ENCODE results near the gene INAFM1.
"Not testable (repeated sequence)": the region's sequence is repeated elsewhere in the genome, so short reads cannot be mapped to it uniquely, and the experiment has no call there.

The INAFM1 gene

DNA sequence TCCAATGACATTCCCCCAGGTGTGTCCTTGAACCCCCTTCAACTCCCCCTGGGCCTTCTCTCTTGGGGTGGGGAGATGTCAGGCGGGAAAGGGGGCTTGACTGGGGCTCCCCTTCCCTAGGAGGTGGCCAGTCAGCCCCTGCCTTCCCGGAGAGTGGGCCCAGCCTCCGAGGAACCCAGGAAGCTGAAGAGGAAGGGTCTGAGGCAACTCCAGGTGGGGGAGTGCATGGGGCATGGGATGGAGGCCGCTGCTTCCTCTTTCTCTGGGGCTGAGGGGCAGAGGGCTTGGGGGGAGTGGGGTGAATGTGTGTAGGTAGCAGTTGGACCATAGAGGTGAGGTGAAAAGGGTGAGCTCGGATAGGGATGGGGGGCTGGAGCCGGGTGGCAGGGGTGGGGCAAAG lies 2.7 kb upstream of the INAFM1 start:
- DNase-seq: no peak

GRCh38 chr19:47272448-47273312 lies 2.0 kb upstream of the INAFM1 start:
- DNase-seq: no peak

GRCh38 chr19:47273313-47274070 lies 1.2 kb upstream of the INAFM1 start:
- peak; percentile 94 for DNase-seq

DNA sequence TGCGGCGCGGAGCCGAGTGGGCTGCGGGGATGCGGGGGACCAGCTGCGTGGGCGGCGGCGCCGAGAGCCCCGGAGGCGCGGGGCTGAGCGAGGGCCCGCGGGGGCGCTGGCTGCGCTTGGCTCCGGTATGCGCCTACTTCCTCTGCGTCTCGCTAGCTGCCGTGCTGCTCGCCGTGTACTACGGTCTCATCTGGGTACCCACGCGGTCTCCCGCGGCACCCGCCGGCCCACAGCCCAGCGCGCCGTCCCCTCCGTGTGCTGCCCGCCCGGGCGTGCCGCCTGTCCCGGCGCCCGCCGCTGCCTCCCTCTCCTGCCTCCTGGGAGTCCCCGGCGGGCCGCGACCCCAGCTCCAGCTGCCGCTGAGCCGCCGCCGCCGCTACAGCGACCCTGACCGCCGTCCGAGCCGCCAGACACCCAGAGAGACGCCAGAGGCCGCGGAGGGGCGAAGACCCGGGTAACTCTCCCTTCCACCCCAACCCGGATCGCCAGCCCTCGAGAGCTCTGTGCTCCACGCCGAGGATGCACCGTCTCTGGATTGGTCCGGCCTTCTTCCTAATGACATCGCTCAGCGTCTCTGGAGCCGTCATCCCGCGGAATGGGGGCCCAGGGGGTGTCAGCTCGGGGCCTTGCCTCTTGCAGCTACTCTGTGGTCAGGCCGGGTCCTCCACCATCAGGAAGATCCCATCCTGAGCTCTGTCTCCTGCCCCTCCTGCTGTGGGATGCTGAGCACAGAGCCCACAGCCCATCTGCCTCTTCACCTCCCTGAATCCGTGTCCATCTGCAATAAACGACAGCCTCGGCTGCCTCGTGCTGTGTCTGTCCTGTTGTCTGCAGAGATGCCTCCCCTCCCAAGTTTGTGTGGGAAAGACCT lies 441 bp downstream of the INAFM1 start:
- no peak for DNase-seq

- DNase-seq: no peak
Observed at GRCh38 chr19:47275791-47276461, 1.2 kb downstream of the INAFM1 start.

DNA sequence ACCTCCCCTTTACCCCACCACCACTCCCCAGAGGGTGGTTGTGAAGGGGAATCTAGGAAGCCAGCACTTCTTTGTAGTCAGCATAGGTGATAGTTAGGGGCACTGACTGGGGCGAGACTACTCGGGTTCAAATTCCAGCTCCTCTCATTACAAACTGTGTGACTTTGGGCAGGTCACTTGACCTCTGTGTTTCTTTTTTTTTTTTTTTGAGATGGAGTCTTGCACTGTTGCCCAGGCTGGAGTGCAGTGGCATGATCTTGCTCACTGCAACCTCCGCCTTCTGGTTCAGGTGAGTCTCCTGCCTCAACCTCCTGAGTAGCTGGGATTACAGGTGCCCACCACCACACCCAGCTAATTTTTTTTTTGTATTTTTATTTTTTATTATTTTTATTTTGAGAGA lies 1.8 kb downstream of the INAFM1 start:
- not testable (repeated sequence) for DNase-seq

DNA sequence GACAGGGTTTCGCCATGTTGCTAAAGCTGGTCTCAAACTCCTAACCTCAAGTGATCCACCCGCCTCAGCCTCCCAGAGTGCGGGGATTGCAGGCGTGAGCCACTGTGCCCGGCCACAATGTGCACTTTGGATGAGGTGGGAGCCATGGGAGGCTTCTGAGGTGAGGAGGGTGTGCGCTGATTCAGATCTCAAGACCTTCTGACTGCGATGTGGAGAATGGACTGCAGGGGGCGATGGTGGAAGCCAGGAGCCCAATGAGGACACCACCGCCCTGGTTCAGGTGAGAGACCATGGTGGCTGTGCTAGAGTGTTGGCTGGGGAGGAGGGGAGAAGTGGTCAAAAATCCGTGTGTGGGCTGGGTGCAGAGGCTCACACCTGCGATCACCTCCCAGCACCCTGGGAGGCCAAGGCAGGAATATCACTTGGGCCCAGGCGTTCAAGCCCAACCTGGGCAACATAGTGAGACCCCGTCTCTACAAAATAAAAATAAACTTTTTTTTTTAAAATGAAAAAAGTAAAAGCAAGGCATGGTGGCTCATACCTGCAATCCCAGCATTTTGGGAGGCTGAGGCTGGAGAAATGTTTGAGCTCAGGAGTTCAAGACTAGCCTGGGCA lies 5.6 kb downstream of the INAFM1 start:
- DNase-seq: peak; percentile 54

DNA sequence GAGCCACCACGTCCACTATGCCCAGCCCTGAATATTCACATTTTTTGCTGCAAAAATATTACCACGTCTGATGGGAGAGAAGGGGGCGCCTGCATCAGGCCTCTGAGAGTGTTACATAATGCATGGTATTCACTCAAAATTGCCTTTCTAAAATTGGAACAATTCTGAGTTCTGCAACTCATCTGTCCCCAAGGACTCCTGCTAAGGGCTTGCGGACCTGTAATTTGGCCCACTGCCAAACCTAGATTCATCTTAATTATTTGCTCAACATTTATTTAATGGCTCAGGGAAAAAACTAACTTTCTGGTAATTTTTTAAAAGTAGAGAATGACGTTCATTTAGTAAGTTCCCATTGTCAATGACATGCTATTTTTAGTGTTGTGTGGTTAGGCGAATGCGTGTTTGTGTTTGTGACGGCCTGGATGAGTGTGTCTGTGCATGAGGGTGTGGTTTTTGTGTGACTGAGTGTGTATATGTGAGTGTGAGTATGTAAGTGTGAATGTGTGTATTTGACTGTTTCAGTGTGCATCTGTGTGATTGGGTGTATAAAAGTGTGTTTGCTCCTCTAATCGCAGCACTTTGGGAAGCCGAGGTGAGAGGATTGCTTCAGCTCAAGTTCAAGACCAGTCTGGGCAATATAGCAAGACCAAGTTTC lies 8.8 kb downstream of the INAFM1 start:
- DNase-seq: no peak

DNA sequence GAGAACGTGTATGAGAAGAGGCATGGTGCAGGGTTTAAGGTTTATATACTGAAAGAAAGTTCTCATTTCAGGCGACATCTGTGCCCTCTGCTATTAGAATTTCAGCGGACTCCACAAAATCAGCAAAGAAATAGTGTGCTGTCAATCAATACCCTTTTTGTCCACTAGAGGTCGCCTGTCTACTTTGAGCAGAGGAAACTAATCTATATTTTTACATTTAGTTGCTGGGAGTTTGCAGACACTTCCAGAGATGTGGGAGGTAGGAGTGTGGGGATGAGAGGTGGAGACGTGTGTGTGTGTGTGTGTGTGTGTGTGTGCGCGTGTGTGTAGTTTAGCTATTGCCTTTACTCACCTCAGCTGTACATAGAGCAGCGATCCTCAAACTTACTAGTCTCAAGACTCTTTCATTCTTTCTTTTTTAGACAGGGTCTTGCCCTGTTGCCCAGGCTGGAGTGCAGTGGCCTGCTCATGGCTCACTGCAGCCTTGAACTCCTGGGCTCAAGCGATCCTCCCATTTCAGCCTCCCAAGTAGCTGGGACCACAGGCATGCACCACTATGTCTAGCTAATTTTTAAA lies 9.7 kb downstream of the INAFM1 start:
- peak; percentile 77 for DNase-seq

- DNase-seq: peak; percentile 94
Observed at GRCh38 chr19:47296036-47296435, 21.4 kb downstream of the INAFM1 start.

DNA sequence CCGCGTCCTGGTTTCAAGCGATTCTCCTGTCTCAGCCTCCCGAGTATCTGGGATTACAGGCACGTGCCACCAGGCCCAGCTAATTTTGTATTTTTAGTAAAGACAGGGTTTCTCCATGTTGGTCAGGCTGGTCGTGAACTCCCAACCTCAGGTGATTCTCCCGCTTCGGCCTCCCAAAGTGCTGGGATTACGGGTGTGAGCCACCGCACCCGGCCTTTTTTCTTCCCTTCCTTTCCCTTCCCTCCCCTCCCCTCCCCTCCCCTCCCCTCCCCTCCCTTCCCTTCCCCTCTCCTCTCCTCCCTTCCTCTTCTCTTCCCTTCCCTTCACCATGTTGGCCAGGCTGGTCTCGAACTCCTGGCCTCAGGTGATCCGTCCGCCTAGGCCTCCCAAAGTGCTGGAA lies 26.2 kb downstream of the INAFM1 start:
- DNase-seq: not testable (repeated sequence)

DNA sequence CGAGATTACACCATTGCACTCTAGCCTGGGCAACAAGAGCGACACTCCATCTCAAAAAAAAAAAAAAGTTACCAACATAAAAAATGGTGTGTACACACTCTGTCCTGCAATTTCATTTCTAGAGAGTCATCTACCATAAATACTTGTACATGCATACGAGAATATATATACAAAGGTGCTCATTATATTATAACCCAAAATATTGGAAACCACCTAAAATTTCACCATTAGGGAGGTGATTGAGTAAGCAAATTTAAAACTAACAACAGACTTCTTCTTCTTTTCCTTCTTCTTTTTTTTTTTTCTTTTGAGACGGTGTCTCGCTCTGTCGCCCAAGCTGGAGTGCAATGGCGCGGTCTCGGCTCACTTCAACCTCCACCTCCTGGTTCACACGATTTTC lies 27.6 kb downstream of the INAFM1 start:
- no peak for DNase-seq

DNA sequence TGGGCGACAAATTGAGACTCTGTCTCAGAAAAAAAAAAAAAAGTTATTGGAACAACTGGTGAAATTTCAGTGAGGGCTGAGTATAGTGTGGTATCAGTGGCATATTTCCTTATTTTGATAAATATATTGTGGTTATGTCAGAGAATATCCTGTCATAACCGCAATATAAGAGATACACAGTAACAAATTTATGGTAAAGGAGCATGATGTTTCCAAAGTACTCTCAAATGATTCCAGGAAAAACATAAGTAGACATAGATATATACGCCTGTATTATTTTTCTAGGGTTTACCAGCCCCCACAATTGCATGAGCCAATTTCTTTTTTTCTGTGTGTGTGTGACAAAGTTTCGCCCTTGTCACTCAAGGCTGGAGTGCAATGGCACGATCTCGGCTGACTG lies 29.3 kb downstream of the INAFM1 start:
- DNase-seq: no peak

DNA sequence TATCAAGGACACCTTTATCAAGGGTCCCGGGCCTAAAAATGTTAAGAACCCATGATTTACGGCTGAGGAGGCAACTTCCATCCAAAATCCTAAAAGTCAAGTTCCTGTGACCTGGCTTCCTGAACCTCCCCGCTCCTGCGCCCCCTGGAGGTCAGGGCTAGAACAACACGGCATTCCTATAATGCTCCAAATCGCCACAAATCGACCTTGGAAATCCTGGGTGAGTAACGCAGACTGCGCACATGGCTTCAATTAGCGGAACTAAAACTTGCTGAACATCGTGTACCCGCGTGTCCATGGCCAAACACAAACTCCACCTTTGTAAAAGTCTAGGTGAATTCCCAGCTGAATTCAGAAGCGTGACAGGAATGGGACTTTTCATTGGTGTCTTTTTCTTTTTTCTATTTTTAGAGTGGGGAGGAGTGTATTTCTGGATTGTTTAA lies 30.6 kb downstream of the INAFM1 start:
- DNase-seq: peak; percentile 91

DNA sequence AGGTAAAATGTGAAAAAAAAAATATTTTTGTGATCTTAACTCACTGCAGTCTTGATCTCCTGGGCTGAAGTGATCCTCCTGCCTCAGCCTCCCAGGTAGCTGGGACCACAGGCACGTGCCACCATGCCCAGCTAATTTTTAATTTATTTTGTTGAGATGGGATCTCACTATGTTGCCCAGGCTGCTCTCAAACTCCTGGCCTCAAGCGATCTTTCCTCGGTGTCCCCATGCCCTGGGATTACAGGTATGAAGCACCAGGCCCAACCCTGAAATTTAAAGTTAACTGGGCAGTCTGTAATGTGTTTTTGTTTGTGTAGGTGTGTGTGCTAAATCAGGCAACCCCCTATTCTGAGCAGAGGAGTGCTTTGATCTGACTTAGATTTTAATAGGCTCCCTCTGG lies 31.6 kb downstream of the INAFM1 start:
- DNase-seq: no peak

DNA sequence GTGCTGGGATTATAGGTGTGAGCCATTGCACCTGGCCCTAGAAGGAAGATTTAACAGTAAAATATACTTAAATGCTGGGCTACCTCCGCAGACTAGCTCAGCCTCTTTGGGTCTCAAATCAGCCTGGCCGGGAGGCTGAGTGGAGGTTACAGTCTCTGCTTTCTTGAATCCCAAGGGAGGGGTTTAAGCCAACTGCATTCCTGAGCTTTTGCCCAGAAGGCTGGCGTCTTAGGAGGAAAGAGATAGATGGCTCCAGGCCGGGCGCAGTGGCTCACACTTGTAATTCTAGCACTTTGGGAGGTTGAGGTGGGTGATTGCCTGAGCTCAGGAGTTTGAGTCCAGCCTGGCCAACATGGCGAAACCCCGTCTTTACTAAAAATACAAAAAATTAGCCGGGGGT lies 34.4 kb downstream of the INAFM1 start:
- no peak for DNase-seq

- peak; percentile 86 for DNase-seq
Observed at GRCh38 chr19:47309608-47310007, 34.9 kb downstream of the INAFM1 start, which contains the start of gene C5AR1. TSS of gene C5AR1 (plus strand) at chr19:47309861. CDS start at chr19:47309896, 35 bp downstream.

- DNase-seq: no peak
Observed at GRCh38 chr19:47310323-47310722, 35.6 kb downstream of the INAFM1 start.

- peak; percentile 90 for DNase-seq
Observed at GRCh38 chr19:47310819-47311218, 36.1 kb downstream of the INAFM1 start.

- DNase-seq: no peak
Observed at GRCh38 chr19:47312366-47313006, 37.8 kb downstream of the INAFM1 start.

Measured in suppressor macrophage treated with lipopolysaccharide for 4 hours (primary cell).